HL-60/S4 (cell line): ENCODE measurements around the gene SORCS3.

Experiments used
- in situ Hi-C: fragments of 300-500 bp; cut with MboI; formaldehyde crosslinking; loops from 2 replicates; pipeline ENCODE4 v1.14.3; 2022; ENCODE audit warnings: low sequenced_read_pairs

The SORCS3 gene

GRCh38 chr10:105292236-105292635, 651.1 kb downstream of the SORCS3 start:
- in situ Hi-C loops = no loop called here
